GM12872 (cell line): Measurements from ENCODE around the gene CCDC112.

Source experiments
- CTCF ChIP-seq: IDR thresholded peaks from 3 replicates; pipeline ENCODE4 v1.5.1; 2011; ENCODE audit warnings: low read depth, mild to moderate bottlenecking, low read length, moderate library complexity; ENCODE audit not compliant: insufficient read depth

The CCDC112 gene

GRCh38 chr5:115313632-115314031 lies 17.2 kb upstream of the CCDC112 start:
- no peak for TF ChIP-seq CTCF

DNA sequence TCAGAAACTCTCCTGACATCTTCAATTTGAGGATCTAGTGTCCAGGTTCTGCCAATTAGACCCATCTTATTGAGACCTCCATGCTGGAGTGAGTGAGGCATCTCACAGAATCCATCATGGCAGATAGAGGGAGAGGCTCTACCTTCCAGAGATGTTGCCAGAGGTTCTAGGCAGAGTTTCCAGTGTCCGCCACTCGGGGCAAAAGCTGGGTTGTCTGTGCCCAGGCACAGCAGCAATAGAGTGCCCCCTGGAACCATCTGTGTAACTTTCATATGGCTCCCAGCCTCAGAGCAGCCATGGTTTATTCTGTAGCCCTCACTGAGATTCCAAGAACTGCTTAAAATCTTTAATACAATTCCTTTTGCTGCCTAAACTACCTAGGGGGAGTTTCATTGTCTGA lies 16.6 kb upstream of the CCDC112 start:
- TF ChIP-seq CTCF = no peak

GRCh38 chr5:115309751-115310370 lies 13.4 kb upstream of the CCDC112 start:
- peak; percentile 33; the same call in 1 of the 3 replicates for TF ChIP-seq CTCF

DNA sequence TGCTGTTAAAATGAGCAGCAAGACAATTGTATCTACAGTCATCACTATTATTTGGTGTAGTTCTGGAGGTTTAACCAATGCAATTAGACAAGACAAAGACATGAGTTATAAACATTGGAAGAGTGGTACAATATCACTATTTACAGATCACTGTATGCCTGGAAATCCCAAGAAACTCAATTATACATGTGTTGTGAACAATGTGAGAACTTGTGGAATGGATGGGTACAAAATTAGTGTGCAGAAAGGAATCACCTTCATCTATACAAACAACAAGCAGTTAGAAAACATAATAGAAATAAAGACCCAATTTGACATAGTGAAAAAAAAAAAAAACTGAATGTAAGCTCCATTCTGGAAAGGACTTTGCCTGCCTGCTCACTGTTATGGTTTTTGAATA lies 12.4 kb upstream of the CCDC112 start:
- no peak for TF ChIP-seq CTCF

DNA sequence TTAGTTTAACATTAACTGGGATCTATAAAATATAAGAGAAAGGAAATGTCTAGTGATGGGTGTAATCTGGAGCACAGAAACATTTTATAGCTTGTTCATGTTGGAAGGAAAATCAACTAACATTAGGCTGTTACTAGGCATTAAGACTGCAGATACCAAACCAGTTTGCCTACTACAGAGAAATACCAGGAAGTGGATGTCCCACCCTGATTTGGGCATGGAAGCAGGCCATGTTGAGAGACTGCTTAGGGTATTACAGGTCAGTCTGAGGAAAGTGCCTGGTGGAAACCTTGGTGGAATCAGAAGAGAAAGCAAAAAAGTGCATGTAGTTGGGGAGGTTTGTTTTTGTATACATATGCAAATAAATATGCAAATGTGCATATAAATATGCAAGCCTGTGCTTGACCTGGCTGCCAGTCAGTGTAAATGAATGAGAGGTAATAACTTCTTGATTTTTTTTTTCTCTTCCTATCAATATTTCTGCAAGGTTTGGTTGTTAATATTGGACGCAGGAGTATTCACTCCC lies 9.6 kb upstream of the CCDC112 start:
- TF ChIP-seq CTCF = no peak

- no peak for TF ChIP-seq CTCF
These were observed 8.0 kb upstream of the CCDC112 start for GRCh38 chr5:115304496-115304895.

DNA sequence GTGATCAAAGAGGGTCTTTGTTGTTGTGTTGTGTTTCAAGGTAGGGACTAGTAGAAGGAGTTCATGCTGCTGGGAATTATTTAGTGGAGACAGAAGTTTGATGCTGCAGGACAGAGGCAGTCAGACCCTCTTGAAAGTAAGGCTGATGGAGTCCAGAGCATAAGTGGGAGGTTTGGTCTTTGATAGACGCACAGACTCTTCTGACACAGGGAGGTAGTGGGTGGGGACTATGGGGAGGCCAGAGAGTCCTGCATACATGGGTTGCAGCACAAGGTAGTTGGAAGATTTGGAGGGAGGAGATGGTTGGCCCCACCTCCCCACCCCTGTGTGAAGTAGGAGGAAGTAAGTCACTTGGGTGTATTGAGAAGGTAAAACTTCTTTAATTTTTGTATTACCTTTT lies 2.4 kb upstream of the CCDC112 start:
- TF ChIP-seq CTCF = no peak

- no peak for TF ChIP-seq CTCF
These were observed 577 bp upstream of the CCDC112 start for GRCh38 chr5:115297031-115297430.
